Mesendoderm (in vitro differentiated cells): ENCODE measurements around the gene GNA14.

ENCODE experiments used
- DNase-seq: peaks from one replicate; pipeline ENCODE4 v3.0.0; 2013
- H2AK5ac ChIP-seq: 2 replicates; pipeline ENCODE4 v1.6.1; 2013; ENCODE audit warnings: low read length, inconsistent platforms
- H2BK120ac ChIP-seq: 2 replicates; pipeline ENCODE4 v1.6.1; 2013; ENCODE audit warnings: low read depth, mild to moderate bottlenecking, low read length, moderate library complexity, mixed read lengths
- H2BK15ac ChIP-seq: replicated peaks from 2 replicates; pipeline ENCODE4 v1.6.1; 2013; ENCODE audit warnings: low read depth, mild to moderate bottlenecking, moderate library complexity
- H2BK5ac ChIP-seq: 2 replicates; pipeline ENCODE4 v1.6.1; 2013; ENCODE audit warnings: low read length, inconsistent platforms
- H3K18ac ChIP-seq: 2 replicates; pipeline ENCODE4 v1.6.1; 2013; ENCODE audit warnings: mild to moderate bottlenecking, low read length, mixed read lengths
- H3K23ac ChIP-seq: one replicate; pipeline ENCODE4 v1.6.1; 2013; ENCODE audit warnings: low read length
- H3K27ac ChIP-seq: 2 replicates; pipeline ENCODE4 v1.5.1; 2013; ENCODE audit warnings: low read depth, mild to moderate bottlenecking, inconsistent platforms, low read length, moderate library complexity
- H3K27me3 ChIP-seq: 2 replicates; pipeline ENCODE4 v1.6.1; 2013; ENCODE audit warnings: low read length, control low read depth, mild to moderate bottlenecking, inconsistent platforms; ENCODE audit not compliant: insufficient read depth, poor library complexity
- H3K36me3 ChIP-seq: 2 replicates; pipeline ENCODE4 v1.6.1; 2013; ENCODE audit warnings: low read length, inconsistent platforms; ENCODE audit not compliant: control insufficient read depth, insufficient read depth
- H3K4ac ChIP-seq: one replicate; pipeline ENCODE4 v1.6.1; 2013; ENCODE audit warnings: low read depth, mild to moderate bottlenecking, low read length, moderate library complexity
- H3K4me1 ChIP-seq: 2 replicates; pipeline ENCODE4 v1.6.1; 2013; ENCODE audit warnings: low read depth, low read length, inconsistent platforms; ENCODE audit not compliant: control insufficient read depth
- H3K4me2 ChIP-seq: 2 replicates; pipeline ENCODE4 v1.6.1; 2013; ENCODE audit warnings: low read length
- H3K4me3 ChIP-seq: 2 replicates; pipeline ENCODE4 v1.5.1; 2013; ENCODE audit warnings: mild to moderate bottlenecking, low read length
- H3K56ac ChIP-seq: one replicate; pipeline ENCODE4 v1.6.1; 2013; ENCODE audit warnings: low read length
- H3K79me1 ChIP-seq: 2 replicates; pipeline ENCODE4 v1.6.1; 2013; ENCODE audit warnings: low read length, inconsistent platforms
- H3K79me2 ChIP-seq: 2 replicates; pipeline ENCODE4 v1.6.1; 2013; ENCODE audit warnings: mild to moderate bottlenecking, low read length; ENCODE audit not compliant: control insufficient read depth, insufficient read depth
- H3K9ac ChIP-seq: 2 replicates; pipeline ENCODE4 v1.6.1; 2013; ENCODE audit warnings: low read length, inconsistent platforms
- H4K5ac ChIP-seq: one replicate; pipeline ENCODE4 v1.6.1; 2013; ENCODE audit warnings: low read length
- H4K8ac ChIP-seq: one replicate; pipeline ENCODE4 v1.6.1; 2013; ENCODE audit warnings: low read depth, mild to moderate bottlenecking, control low read depth, low read length, moderate library complexity
- WGBS: extraction: QIAGEN DNeasy Blood & Tissue Kit; methylation state at CpG from one replicate; pipeline ENCODE4 v1.1.7; 2013; ENCODE audit warnings: low lambda C conversion rate, missing lambda C conversion rate; ENCODE audit not compliant: insufficient coverage; ENCODE audit errors: extremely low coverage; 5-methylcytosine and 5-hydroxymethylcytosine counted together

Gene GNA14

GRCh38 chr9:77651203-77651602 is 3.1 kb upstream of the GNA14 start:
- no peaks in the 10 kb centered on the region for H3K4me1 ChIP-seq
- no peaks in the 10 kb centered on the region for H3K79me2 ChIP-seq
- no peak overlapping the region for H2BK5ac ChIP-seq
- DNase-seq = peak; percentile 21
- H2BK15ac ChIP-seq = no peak overlapping the region
- no peak overlapping the region for H3K18ac ChIP-seq
- H3K27me3 ChIP-seq = peaks cover 6% of the 10 kb centered on the region
- no CpG with 5 or more reads among the region's 3 CpGs for WGBS
- no peaks in the 10 kb centered on the region for H3K79me1 ChIP-seq
- H4K5ac ChIP-seq = no peak overlapping the region
- H3K23ac ChIP-seq = no peak overlapping the region
- H3K4ac ChIP-seq = no peak overlapping the region
- H3K36me3 ChIP-seq = no peaks in the 10 kb centered on the region
- no peak overlapping the region for H3K56ac ChIP-seq
- H3K9ac ChIP-seq = no peak overlapping the region
- no peak overlapping the region for H3K4me2 ChIP-seq
- no peak overlapping the region for H3K4me3 ChIP-seq
- H4K8ac ChIP-seq = no peak overlapping the region
- no peak overlapping the region for H2BK120ac ChIP-seq
- no peak overlapping the region for H2AK5ac ChIP-seq
- H3K27ac ChIP-seq = no peak overlapping the region

- no peak overlapping the region for H3K4ac ChIP-seq
- peaks cover 3% of the 10 kb centered on the region for H3K4me1 ChIP-seq
- H2BK5ac ChIP-seq = no peak overlapping the region
- no CpG with 5 or more reads among the region's 10 CpGs for WGBS
- no peak overlapping the region for H2AK5ac ChIP-seq
- H3K79me1 ChIP-seq = no peaks in the 10 kb centered on the region
- H3K27ac ChIP-seq = no peak overlapping the region
- H3K23ac ChIP-seq = no peak overlapping the region
- no peak overlapping the region for H4K5ac ChIP-seq
- H3K79me2 ChIP-seq = no peaks in the 10 kb centered on the region
- no peak overlapping the region for H2BK15ac ChIP-seq
- H4K8ac ChIP-seq = no peak overlapping the region
- H3K4me3 ChIP-seq = no peak overlapping the region
- H3K18ac ChIP-seq = no peak overlapping the region
- H2BK120ac ChIP-seq = no peak overlapping the region
- peaks cover 6% of the 10 kb centered on the region for H3K27me3 ChIP-seq
- H3K56ac ChIP-seq = peak overlapping the region; percentile 78
- H3K4me2 ChIP-seq = peak overlapping the region; percentile 88
- H3K36me3 ChIP-seq = no peaks in the 10 kb centered on the region
- peak; percentile 56 for DNase-seq
- peak overlapping the region; percentile 72 for H3K9ac ChIP-seq
Measured at GRCh38 chr9:77649109-77649812, 1.1 kb upstream of the GNA14 start.

- no CpG with 5 or more reads among the region's 83 CpGs for WGBS
- peak overlapping the region; percentile 78 for H3K56ac ChIP-seq
- H2AK5ac ChIP-seq = no peak overlapping the region
- peak overlapping the region; percentile 72 for H3K9ac ChIP-seq
- H3K4me2 ChIP-seq = peak overlapping the region; percentile 88
- no peak overlapping the region for H4K5ac ChIP-seq
- no peak overlapping the region for H2BK120ac ChIP-seq
- no peak overlapping the region for H2BK5ac ChIP-seq
- peak overlapping the region; percentile 56 for H3K4me3 ChIP-seq
- H3K23ac ChIP-seq = no peak overlapping the region
- H3K18ac ChIP-seq = no peak overlapping the region
- H3K27ac ChIP-seq = no peak overlapping the region
- H3K79me2 ChIP-seq = no peaks in the 10 kb centered on the region
- H3K79me1 ChIP-seq = no peaks in the 10 kb centered on the region
- H2BK15ac ChIP-seq = no peak overlapping the region
- H3K36me3 ChIP-seq = no peaks in the 10 kb centered on the region
- H4K8ac ChIP-seq = no peak overlapping the region
- peaks cover 3% of the 10 kb centered on the region for H3K4me1 ChIP-seq
- peak; percentile 70 for DNase-seq
- no peak overlapping the region for H3K4ac ChIP-seq
- H3K27me3 ChIP-seq = peaks cover 6% of the 10 kb centered on the region
Measured at GRCh38 chr9:77647267-77648233, 572 bp downstream of the GNA14 start.

DNA sequence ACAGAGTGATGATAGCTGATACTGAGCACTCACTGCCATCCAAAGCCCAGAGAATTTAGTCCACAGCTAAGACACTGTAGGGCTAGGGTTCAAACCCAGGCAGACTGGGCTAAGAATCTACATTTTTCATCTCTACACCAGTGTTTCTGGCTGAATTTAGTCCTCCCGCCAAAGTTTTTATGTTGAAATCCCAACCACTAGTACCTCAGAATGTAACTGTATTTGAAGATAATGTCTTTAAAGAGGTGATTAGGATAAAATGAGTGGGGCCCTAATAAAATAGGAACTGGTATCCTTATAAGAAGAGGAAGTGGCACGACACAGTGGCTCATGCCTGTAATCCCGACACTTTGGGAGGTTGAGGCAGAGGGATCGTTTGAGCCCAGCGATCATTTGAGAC is 4.3 kb downstream of the GNA14 start:
- Histone ChIP-seq H3K27me3 (peaks cover 6% of the 10 kb centered on the region), H3K56ac (no peak overlapping the region), H3K4me2 (no peak overlapping the region), H4K5ac (no peak overlapping the region), H2BK120ac (no peak overlapping the region), H3K4me3 (no peak overlapping the region), H3K18ac (no peak overlapping the region), H3K9ac (no peak overlapping the region), H3K36me3 (no peaks in the 10 kb centered on the region), H3K4me1 (peaks cover 7% of the 10 kb centered on the region), H3K79me2 (no peaks in the 10 kb centered on the region), H3K79me1 (no peaks in the 10 kb centered on the region), H2BK5ac (no peak overlapping the region), H3K27ac (no peak overlapping the region), H3K4ac (no peak overlapping the region), H2AK5ac (no peak overlapping the region), H4K8ac (no peak overlapping the region), H2BK15ac (no peak overlapping the region), H3K23ac (no peak overlapping the region)
- no CpG with 5 or more reads among the region's 5 CpGs for WGBS
- DNase-seq = no peak

- no peak overlapping the region for H3K18ac ChIP-seq
- no peaks in the 10 kb centered on the region for H3K79me1 ChIP-seq
- H3K27me3 ChIP-seq = no peaks in the 10 kb centered on the region
- H3K9ac ChIP-seq = no peak overlapping the region
- no peak overlapping the region for H4K8ac ChIP-seq
- H3K36me3 ChIP-seq = no peaks in the 10 kb centered on the region
- peaks cover 7% of the 10 kb centered on the region for H3K4me1 ChIP-seq
- no peak overlapping the region for H2BK5ac ChIP-seq
- H4K5ac ChIP-seq = no peak overlapping the region
- no peak overlapping the region for H3K56ac ChIP-seq
- H3K4me3 ChIP-seq = no peak overlapping the region
- no peak for DNase-seq
- no peak overlapping the region for H2BK120ac ChIP-seq
- H2BK15ac ChIP-seq = no peak overlapping the region
- H3K79me2 ChIP-seq = no peaks in the 10 kb centered on the region
- no peak overlapping the region for H3K4me2 ChIP-seq
- no CpG with 5 or more reads among the region's 8 CpGs for WGBS
- H3K4ac ChIP-seq = no peak overlapping the region
- no peak overlapping the region for H3K23ac ChIP-seq
- H2AK5ac ChIP-seq = no peak overlapping the region
- no peak overlapping the region for H3K27ac ChIP-seq
Measured at GRCh38 chr9:77640741-77641580, 7.2 kb downstream of the GNA14 start.
